ENCODE data around the gene NTM. TPM values are rescaled to one million over a fixed set of nuclear protein-coding genes. Genes with fewer than 3 reads are reported as not detected.

NTM gene
- total RNA-seq, 1 experiment from 2014 or later = 9.9 TPM

- Histone ChIP-seq H3K9me3 (ENCODE audit: control insufficient read depth, low read depth, low read length) (no peaks in the 10 kb centered on the region), H3K4me1 (ENCODE audit: insufficient read depth, low read length) (peaks cover 7% of the 10 kb centered on the region)
Observed at GRCh38 chr11:132008226-132008625, 637.8 kb downstream of the NTM start.

More at GRCh38 chr11:132008226-132008625, 637.8 kb downstream of the NTM start:
- Histone ChIP-seq H4K8ac (replicated peaks; ENCODE audit: insufficient read length, low read depth, low read length) (no peak overlapping the region), H3K23me2 (ENCODE audit: insufficient read length, low read depth, low read length, poor library complexity, severe bottlenecking) (no peaks in the 10 kb centered on the region), H2AFZ (ENCODE audit: low read length) (no peak overlapping the region), H3K23ac (ENCODE audit: insufficient read length, low read depth, low read length) (no peak overlapping the region), H2BK120ac (ENCODE audit: low read depth, low read length, poor library complexity, severe bottlenecking) (no peak overlapping the region), H3K79me1 (ENCODE audit: insufficient read depth, low read depth, low read length, poor library complexity, severe bottlenecking) (no peaks in the 10 kb centered on the region), H3T11ph (ENCODE audit: low read length) (no peak overlapping the region), H2AK5ac (ENCODE audit: insufficient read length, low read length) (no peak overlapping the region), H3K56ac (ENCODE audit: insufficient read length, low read depth, low read length) (no peak overlapping the region), H4K91ac (ENCODE audit: insufficient read length, low read depth, low read length) (no peak overlapping the region), H3K4ac (ENCODE audit: low read depth, low read length) (no peak overlapping the region), H4K5ac (ENCODE audit: insufficient read length, low read depth, low read length) (no peak overlapping the region), H2BK15ac (ENCODE audit: low read depth, low read length) (no peak overlapping the region), H3K18ac (ENCODE audit: insufficient read length, low read depth, low read length) (no peak overlapping the region), H3K27ac (ENCODE audit: insufficient read length, low read depth, low read length) (no peak overlapping the region), H3K27me3 (ENCODE audit: insufficient read depth, low read length) (no peaks in the 10 kb centered on the region), H2BK5ac (ENCODE audit: insufficient read length, low read length) (no peak overlapping the region), H3K14ac (ENCODE audit: insufficient read depth, low read length) (no peak overlapping the region), H3K79me2 (ENCODE audit: insufficient read depth, low read length) (no peaks in the 10 kb centered on the region), H2BK12ac (ENCODE audit: insufficient read length, low read depth, low read length) (no peak overlapping the region), H3K9ac (ENCODE audit: extremely low read depth, insufficient read length, low read length) (no peak overlapping the region), H4K20me1 (ENCODE audit: control insufficient read depth, insufficient read depth, insufficient read length) (no peaks in the 10 kb centered on the region), H3K4me2 (ENCODE audit: insufficient read depth, insufficient read length, low read length) (no peak overlapping the region), H2BK20ac (ENCODE audit: low read depth, low read length, poor library complexity, severe bottlenecking) (no peak overlapping the region)
- no peak for TF ChIP-seq CTCF (conservative IDR thresholded peaks at IDR 0.05)
- no CpG with 5 or more reads among the region's 1 CpG for WGBS (ENCODE audit: extremely low coverage, insufficient read length, low lambda C conversion rate)
- no peak overlapping the region for H3K27ac Mint-ChIP-seq
- H3K4me3 Mint-ChIP-seq = no peak overlapping the region
- H3K36me3 Mint-ChIP-seq (ENCODE audit: insufficient read depth in 1 of 3, low read depth in 3 of 3) = no peaks in the 10 kb centered on the region; a peak in 1 of 7 replicates
- peaks cover 44 to 52% of the 10 kb centered on the region in 2 experiments for H3K4me1 Mint-ChIP-seq
- no peaks in the 10 kb centered on the region for H3K9me3 Mint-ChIP-seq
- no peak for DNase-seq
- no peaks in the 10 kb centered on the region for H3K27me3 Mint-ChIP-seq (ENCODE audit: low read depth)
